Nephron (organoid): ENCODE results near the gene DCLK1.

Source experiments
- H3K27ac Mint-ChIP-seq, 3 experiments: 2 replicates each; pipeline ENCODE4 v1.8.0; 2020; ENCODE audit warnings: mixed read lengths in 3 of 3, mild to moderate bottlenecking in 2 of 3, moderate library complexity in 1 of 3
- H3K27me3 Mint-ChIP-seq: 2 replicates; pipeline ENCODE4 v1.8.0; 2021; ENCODE audit warnings: low read depth, mild to moderate bottlenecking, moderate library complexity, mixed read lengths
- H3K36me3 Mint-ChIP-seq: 2 replicates; pipeline ENCODE4 v1.8.0; 2020; ENCODE audit warnings: low read depth, mixed read lengths
- H3K4me1 Mint-ChIP-seq: 2 replicates; pipeline ENCODE4 v1.8.0; 2020; ENCODE audit warnings: mixed read lengths
- H3K4me3 Mint-ChIP-seq, 3 experiments: 2 replicates each; pipeline ENCODE4 v1.8.0; 2020; ENCODE audit warnings: mild to moderate bottlenecking in 3 of 3, mixed read lengths in 3 of 3, moderate library complexity in 2 of 3
- H3K9me3 Mint-ChIP-seq: 2 replicates; pipeline ENCODE4 v1.8.0; 2020; ENCODE audit warnings: mixed read lengths
- TF ChIP-seq, protein P1 (sequence below), 3 experiments: fragments of 200-600 bp; sonication (generic); IDR thresholded peaks; one replicate each; pipeline ENCODE4 v1.5.0; 2021; ENCODE audit warnings: antibody characterized with exemption in 3 of 3; ENCODE audit not compliant: unreplicated experiment in 3 of 3

Gene DCLK1

DNA sequence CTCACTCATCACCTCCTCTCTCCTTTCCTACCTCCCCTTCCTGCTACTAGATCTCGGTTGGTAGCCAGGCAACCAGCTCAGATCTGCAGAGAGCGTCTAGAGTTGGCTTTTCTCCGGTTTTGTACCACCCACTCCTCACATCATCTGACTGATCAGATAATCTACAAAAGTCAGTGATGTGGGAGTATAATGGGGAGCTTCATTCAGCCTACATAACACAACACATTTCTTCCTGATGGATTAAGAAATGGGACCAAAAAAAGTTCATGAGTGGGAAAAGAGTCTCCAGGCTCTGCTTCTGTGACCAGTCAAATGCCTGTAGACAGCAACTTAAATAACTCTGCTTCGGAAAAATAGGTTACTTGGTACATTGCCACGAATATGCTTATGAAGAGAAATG, 279.8 kb downstream of the DCLK1 start:
- no peaks in the 10 kb centered on the region for H3K36me3 Mint-ChIP-seq
- H3K9me3 Mint-ChIP-seq: no peaks in the 10 kb centered on the region
- peak overlapping the region in 1 of 3 experiments; percentile 12 for H3K4me3 Mint-ChIP-seq
- peaks cover 64% of the 10 kb centered on the region for H3K4me1 Mint-ChIP-seq
- TF ChIP-seq, protein P1, sequence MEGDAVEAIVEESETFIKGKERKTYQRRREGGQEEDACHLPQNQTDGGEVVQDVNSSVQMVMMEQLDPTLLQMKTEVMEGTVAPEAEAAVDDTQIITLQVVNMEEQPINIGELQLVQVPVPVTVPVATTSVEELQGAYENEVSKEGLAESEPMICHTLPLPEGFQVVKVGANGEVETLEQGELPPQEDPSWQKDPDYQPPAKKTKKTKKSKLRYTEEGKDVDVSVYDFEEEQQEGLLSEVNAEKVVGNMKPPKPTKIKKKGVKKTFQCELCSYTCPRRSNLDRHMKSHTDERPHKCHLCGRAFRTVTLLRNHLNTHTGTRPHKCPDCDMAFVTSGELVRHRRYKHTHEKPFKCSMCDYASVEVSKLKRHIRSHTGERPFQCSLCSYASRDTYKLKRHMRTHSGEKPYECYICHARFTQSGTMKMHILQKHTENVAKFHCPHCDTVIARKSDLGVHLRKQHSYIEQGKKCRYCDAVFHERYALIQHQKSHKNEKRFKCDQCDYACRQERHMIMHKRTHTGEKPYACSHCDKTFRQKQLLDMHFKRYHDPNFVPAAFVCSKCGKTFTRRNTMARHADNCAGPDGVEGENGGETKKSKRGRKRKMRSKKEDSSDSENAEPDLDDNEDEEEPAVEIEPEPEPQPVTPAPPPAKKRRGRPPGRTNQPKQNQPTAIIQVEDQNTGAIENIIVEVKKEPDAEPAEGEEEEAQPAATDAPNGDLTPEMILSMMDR (IDR thresholded peaks at IDR 0.05; ENCODE audit: unreplicated experiment in 3 of 3): no peak
- no peaks in the 10 kb centered on the region for H3K27me3 Mint-ChIP-seq
- H3K27ac Mint-ChIP-seq: peak overlapping the region in 1 of 3 experiments; percentile 67

DNA sequence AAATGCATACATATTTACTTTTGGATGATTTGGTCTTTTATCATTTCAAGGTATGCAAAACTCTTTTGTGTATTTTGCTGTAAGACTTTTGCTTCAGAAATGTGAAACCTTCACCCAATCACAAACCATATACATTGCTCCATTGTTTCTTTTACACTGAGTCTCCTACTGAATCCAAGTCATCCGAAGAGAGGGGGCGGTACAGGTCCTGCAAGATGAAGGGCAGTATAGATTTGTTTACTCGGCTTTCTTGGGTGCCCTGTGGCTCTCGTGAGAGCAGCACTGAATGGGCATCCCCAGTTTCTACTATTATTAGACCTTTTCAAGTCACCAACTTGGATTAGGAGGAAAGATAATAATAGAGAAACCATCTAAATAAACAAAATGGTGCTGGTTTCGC, 280.6 kb downstream of the DCLK1 start:
- Mint-ChIP-seq H3K27ac (peak overlapping the region in 1 of 3 experiments; percentile 67), H3K36me3 (no peaks in the 10 kb centered on the region), H3K4me1 (peaks cover 60% of the 10 kb centered on the region), H3K4me3 (no peak overlapping the region), H3K9me3 (no peaks in the 10 kb centered on the region), H3K27me3 (no peaks in the 10 kb centered on the region)
- TF ChIP-seq, protein P1 (IDR thresholded peaks at IDR 0.05; ENCODE audit: unreplicated experiment in 3 of 3): no peak

DNA sequence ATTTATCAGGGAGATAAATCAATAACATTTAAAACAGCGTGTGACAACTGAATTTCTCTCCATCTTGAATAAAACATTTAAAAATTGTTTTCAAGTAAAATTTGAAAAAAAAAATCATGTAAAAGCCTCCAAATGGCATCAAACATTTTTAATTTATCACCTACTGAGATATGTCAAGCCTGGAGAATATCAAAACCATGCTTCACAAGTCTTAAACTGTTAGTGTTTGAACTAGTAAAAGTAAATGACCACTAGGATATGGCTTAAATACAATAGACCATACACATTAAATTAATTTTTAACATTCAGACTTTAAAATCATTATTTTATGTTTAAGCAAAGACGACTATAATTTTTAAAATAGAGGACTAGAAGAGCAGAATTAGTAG, 281.9 kb downstream of the DCLK1 start:
- Mint-ChIP-seq H3K9me3 (no peaks in the 10 kb centered on the region), H3K36me3 (no peaks in the 10 kb centered on the region), H3K4me1 (peaks cover 50% of the 10 kb centered on the region), H3K27me3 (no peaks in the 10 kb centered on the region), H3K27ac (peak overlapping the region; percentile 36 to 70 (median 62)), H3K4me3 (no peak overlapping the region)
- TF ChIP-seq, protein P1 (IDR thresholded peaks at IDR 0.05; ENCODE audit: unreplicated experiment in 3 of 3): no peak

DNA sequence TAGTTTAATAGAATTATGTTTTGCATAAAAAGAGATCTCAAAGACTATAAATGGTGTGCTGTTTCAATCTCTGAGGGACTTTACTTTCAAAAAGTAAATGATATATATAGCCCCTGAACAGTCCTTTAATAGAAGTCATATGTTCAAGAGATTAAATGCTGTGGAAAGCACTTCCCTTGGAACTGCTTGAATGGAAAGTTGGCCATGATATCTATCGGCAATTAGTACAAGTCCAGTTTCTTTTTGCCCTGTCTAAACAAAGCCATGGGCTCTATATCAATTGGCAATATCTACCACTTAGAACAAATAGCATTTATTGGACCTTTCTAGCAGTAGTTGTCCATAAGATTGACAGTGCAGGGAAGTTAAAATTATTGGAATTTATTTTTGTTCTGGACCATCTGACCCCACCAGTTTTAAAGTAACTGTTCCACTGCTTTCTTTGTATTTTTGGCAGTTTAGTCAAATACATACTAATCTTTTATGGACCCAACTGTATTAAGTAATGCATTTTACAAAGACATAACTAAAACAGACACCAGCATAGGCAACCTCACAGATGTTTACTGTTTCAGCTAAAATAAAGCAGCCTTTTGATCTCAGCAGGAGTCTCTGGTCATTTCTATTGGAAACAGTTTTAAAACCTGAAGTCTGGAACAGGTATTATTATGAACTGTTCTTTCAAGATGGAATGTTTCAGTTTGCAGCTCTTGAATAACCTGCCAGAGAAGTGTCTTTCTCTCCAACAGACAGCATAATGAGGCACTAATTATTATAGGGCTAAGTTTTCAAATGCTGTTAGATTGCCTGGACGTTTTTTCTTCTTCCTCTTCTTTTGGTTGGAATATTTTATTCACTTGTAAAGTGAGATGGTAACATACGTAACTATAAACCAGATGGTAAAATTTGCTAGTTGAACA, 282.6 kb downstream of the DCLK1 start:
- peaks cover 56% of the 10 kb centered on the region for H3K4me1 Mint-ChIP-seq
- H3K27ac Mint-ChIP-seq: peak overlapping the region; percentile 36 to 70 (median 62)
- H3K9me3 Mint-ChIP-seq: no peaks in the 10 kb centered on the region
- TF ChIP-seq, protein P1 (IDR thresholded peaks at IDR 0.05; ENCODE audit: unreplicated experiment in 3 of 3): no peak
- H3K27me3 Mint-ChIP-seq: no peaks in the 10 kb centered on the region
- H3K4me3 Mint-ChIP-seq: peak overlapping the region in 1 of 3 experiments; percentile 52
- no peaks in the 10 kb centered on the region for H3K36me3 Mint-ChIP-seq

DNA sequence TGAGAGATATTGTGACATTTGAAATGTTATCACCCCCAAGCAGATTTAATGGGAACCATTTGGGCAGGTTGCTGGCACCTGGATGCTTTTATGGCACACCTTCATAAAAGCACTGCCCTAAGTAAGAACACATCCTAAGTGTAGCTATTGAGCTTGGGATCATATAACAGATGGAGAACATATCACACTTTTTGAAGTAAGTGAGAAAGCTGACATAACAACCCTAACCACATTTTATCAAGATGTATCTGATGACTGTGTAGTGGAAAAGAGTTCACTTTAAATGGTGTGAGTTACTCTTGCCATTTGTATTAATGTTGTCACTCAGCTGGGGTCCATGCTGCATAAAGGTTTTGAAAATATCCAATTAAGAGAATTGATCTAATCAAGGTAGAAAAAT, 287.9 kb downstream of the DCLK1 start:
- Mint-ChIP-seq H3K27ac (no peak overlapping the region), H3K4me1 (peaks cover 58% of the 10 kb centered on the region), H3K4me3 (no peak overlapping the region), H3K27me3 (no peaks in the 10 kb centered on the region), H3K9me3 (no peaks in the 10 kb centered on the region), H3K36me3 (no peaks in the 10 kb centered on the region)
- TF ChIP-seq, protein P1 (IDR thresholded peaks at IDR 0.05; ENCODE audit: unreplicated experiment in 3 of 3): no peak
